Limb (tissue), 2 donors: ENCODE data around the gene TMEM62.
"Not testable (repeated sequence)": the region's sequence is repeated elsewhere in the genome, so short reads cannot be mapped to it uniquely, and the experiment has no call there.

Experiments
- DNase-seq, 2 donors: peaks; one replicate each; pipeline ENCODE4 v3.0.0-alpha.2; 2016; ENCODE audit errors: extremely low spot score in 2 of 2

The TMEM62 gene

DNA sequence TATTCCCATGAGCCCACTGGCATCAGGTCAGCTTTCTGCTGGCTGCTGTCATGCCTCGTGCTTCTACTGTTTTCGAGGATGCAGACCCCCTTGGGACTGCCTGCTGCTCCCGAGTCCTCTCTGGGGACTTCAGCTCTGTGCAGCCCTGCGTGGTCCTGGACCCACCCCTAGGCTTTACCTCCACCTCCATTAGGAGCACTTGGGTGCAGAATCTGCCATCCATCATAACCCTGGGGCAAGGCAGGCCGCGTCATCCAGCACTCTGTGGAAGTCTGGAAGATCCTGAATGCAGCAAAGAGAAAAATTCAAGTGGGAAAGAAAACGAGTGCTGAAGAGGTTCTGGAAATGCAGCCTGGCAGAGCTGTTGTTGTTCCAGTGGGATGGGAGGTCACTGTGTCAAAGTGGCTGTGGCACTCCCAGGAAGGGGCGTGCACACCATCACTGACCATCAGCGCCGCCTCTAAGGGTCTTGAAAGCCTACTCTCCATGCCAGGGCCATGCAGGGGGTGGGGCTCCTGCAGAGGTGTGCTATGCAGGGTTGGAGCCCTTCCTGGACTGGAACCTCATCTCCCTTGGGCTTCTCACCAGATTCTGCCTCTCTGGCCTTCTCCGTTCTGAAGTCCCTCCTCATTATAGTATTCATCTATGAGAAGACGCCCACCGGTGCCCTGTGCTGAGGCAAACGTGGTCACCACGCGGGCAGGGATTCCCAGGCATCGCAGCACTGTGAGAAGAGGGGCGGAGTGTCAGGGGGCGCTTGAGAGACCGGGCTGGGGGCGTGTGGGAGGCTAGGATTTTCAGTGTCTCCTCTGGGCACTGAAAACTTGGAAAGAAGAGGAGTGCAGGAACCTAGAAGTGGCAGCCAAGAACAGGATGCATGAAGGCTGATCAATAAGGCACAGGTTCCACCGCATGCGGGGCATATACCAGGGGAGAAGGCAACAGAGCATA lies 74.9 kb downstream of the TMEM62 start:
- DNase-seq: no peak

DNA sequence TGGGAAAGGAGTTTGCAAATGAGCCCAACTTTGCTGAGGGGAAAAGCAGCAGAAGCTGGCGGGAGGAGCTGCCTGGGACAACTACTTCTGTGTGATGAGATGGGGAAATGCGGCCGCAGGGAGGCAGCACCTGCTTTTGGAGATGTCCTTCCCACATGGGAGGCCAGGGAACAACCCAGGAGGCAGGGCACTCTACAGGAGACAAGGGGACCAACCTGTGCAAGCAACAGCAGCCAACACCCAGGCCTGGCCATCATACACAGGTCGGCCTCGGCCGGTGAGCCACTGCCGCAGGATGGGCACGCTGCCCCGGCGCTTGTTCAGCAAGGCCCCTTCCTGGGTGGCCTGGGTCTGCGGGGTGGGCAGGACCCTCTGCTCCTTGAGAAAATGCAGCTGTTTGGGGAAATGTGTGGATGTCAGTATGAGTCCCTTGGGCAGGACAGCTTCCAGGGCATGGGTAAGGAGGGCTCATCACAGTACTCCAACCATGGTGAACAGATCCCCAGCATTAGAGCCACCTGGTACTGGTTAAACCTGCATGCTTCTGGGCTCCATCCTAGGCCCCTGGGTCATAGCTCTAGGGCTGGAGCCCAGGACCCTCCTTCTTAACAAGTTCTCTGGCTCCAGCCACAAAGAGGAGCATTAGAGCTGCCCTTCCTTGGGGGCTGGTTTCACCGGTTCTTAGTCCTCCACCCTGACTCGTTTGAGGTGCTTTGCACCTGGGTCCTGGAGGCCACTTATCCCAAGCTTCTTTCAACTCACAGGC lies 75.9 kb downstream of the TMEM62 start:
- DNase-seq: no peak

DNA sequence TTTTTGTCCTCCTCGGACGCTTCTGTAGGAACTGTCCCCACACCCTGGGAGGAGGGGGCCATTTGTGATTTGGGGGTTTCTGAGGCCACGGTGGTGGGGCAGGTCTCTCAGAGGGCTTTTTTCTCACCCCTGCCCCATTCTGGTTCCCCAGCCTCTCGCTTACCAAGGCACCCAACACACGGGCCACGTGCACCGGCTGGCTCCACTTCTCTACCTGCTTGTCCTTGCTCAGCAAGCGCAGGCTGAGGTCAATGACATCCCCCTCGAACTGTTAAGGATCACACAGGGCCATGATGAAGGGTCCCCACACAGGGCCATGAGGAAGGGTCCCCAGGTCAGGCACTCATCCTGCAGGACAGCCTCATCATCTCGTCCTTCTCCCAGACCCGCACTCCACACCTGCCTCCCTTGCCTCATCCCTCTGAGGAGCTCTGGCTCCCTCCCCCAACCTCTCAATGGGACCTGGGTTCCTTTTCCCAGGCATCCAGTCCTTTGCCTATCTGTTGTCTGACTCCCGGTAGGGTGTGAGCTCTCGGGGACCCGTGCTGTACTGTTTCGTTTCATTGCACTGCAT lies 76.9 kb downstream of the TMEM62 start:
- no peak for DNase-seq

DNA sequence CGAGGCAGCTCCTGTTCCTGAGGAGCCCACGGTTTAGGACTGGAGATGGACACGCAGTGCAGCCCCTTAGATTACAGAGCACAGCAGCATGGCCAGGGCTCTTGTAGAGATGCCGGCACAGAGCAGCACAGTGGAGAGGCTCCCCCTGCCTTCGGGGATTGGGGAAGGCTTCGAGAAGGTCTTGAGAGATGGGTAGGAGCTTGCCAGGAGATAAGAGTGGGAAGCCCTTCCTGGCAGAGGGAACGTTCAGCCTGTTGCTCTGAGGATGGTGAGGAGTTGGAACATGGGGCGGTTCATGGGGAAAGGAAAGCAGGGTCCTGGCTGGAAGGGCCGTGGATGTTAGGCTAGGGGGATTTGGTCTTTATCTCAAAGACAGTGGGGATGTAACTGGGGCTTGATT lies 77.4 kb downstream of the TMEM62 start:
- no peak for DNase-seq

DNA sequence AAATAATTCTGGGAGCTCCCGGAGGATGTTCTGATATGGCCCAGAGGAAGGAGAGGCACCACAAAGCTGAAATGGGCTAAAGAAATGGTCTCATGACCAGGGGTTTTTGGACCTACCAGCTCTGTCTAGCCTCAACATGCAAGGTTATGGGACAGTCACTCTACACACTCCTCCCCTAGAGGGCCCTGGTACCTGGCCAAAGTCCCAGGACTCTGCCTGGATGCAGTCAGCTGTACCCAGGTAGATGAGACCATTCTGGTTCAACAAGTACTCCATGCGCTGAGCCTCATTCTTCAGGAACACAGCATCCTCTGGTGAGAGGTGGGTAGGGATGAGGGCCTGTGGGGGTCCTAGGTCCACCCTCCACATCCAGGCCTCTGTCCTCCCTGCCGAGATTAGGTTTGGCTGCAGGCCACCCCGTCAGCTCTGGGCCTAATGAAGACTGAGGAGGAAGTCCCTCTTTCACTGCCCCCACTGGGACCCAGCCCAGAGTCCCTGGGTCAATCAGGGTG lies 77.9 kb downstream of the TMEM62 start:
- no peak for DNase-seq

DNA sequence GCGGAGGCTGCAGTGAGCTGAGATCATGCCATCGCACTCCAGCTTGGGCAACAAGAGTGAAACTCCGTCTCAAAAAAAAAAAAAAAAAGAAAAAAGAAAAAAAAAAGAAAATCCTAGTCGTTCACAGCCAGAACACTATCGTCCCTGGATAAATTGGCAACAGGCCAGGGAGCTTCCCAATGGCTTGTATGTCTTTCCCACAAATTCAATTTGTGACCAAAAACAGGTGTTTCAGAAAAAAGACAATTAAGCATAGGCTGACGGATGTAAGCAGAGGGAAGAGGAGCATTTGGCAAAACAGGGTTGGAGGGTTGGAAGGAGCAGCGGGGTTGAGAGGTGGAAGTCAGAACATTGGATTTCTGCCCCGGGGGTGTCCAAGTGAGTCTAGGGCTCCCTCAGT lies 78.9 kb downstream of the TMEM62 start:
- no peak for DNase-seq

DNA sequence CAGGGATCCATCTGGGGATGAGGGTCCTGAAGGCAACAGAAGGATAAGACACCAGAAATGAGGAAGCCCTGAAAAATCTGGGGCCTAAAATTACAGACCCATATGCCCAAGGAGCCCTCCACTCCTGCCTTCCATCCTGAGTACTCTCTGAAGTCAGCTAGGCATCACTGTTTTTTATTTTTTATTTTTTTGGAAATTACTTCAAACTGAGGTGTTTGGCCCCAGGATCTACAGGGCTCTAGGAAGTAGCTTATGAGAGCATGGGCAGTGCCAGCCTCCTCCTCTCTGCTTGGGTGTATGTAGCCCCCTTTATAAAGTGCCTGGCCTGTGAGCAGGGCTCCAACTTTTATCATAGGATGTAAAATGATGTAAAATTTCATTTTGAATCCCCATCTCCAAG lies 79.6 kb downstream of the TMEM62 start:
- DNase-seq: no peak

DNA sequence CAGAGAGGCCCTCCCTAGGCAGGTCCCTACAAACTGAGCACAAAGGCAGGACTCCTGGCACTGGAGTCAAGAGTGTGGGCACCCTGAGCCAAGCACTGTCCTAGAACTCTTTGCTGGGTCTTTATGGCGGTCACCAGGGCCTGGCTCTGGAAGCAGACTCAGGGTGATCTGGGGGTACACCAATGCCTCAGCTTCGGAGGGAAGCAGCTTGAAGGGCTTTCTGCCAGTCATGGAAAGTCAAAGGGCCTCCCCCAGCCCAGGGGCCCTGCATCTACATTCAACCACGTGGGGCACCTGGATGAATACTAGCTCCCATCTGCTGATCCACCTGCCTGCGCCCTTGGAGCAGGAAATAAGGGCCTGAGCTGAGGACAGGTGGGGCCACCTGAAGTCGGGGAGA lies 80.1 kb downstream of the TMEM62 start:
- DNase-seq: no peak

DNA sequence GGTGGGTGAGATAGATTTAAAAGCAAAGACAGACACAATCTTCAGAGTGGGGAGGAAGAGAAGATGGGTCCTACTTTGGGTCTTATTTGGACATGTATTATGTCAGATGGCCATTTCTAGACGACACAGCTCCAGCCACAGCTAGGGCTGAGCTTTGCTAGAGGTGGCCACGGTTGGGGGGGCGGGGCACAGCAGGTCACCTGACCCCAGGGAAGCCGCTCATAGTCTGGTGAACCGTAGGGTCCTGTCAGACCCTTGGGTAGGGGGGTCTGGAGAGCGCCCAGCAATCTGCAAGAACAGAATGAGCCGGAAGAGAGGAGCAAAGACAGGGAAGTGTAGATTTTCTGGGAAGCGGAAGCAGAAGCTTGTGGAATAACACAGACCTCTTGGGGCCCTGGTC lies 80.8 kb downstream of the TMEM62 start:
- DNase-seq: no peak

DNA sequence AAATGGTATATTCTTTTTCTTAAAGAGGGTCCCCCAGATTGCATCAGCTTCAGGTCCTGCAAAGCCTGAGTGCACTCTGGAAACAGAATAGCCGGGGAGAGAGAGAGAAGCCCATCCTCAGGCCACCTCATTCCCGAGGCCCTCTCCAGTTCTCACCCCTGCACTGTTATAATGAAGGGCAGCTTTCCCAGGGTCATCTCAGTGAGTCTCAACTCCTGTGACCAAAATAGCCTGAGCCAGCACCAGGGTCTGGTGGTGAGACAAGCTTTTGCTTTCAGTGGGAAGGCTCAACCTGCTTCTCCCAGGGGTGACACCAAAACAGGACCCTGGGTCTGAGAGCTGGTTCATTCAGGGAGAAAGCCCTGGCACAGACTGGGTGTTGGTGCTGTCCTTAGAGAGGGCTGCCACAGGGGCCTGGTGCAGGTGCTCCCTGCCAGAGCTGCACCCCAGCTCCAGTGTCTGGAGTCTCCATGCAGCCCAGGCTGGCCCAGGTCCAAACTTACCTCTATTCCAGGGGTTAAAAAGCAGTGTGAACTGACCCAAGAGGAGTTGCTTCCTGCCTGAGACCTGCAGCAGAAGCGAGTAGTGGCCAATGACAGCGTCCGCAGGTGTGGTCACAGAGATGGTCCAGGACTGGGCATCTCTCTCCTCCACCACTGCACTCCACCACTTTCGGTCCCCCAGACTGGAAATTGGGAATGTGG lies 81.4 kb downstream of the TMEM62 start:
- no peak for DNase-seq

DNA sequence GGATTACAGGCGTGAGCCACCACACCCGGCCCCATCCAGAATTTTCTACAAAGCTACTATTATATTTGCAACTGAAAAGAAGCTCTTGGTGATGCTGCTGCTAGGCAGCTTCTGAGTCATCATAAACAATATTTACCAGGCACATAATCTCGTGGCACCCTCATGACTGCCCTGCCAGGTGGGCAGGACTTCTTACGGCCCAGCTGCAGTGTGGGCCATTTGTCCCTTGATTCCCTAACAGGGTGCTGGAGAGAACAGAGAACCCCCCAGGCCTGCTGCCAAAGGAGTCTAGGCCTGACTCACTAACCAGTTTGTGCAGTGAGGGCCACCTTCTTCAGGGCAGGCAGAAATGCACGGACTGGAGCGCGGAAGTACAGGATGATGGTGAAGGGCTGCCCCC lies 82.6 kb downstream of the TMEM62 start:
- DNase-seq: no peak

DNA sequence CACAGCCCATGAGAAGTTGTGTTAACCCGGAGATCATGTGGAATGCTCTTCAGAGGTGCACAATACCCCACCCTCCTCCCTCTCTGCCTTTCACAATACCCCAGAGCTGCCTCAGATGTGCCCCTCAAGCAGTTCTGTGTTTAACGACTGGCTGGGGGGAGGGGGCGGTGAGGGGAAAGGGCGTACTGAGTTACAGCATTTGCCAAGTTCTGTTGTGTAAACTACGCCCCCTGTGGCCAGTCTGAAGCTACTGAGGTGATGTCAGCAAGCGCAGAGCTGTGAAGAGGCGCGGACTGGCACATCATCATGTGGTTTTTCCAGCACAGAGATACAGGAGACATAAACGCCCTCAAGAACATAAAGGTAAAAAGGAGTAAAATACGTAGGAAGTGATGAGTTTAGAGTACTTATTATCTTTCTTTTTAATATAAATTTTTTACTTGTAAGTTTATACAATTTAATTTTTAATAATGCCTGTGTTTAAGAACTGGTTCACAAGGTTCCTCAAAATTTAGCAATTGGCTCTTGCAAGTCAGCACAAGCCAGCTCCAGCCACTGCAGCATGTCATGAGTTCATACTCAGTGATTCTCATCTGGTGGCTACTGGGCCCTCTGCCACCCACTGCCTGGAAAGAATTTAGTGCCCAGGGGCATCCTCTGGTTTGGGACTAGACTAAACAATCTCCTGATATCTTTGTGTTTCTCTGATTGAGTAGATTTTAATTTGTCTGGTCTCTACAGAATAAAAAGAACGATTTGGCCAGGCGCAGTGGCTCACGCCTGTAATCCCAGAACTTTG lies 85.7 kb downstream of the TMEM62 start:
- no peak for DNase-seq

DNA sequence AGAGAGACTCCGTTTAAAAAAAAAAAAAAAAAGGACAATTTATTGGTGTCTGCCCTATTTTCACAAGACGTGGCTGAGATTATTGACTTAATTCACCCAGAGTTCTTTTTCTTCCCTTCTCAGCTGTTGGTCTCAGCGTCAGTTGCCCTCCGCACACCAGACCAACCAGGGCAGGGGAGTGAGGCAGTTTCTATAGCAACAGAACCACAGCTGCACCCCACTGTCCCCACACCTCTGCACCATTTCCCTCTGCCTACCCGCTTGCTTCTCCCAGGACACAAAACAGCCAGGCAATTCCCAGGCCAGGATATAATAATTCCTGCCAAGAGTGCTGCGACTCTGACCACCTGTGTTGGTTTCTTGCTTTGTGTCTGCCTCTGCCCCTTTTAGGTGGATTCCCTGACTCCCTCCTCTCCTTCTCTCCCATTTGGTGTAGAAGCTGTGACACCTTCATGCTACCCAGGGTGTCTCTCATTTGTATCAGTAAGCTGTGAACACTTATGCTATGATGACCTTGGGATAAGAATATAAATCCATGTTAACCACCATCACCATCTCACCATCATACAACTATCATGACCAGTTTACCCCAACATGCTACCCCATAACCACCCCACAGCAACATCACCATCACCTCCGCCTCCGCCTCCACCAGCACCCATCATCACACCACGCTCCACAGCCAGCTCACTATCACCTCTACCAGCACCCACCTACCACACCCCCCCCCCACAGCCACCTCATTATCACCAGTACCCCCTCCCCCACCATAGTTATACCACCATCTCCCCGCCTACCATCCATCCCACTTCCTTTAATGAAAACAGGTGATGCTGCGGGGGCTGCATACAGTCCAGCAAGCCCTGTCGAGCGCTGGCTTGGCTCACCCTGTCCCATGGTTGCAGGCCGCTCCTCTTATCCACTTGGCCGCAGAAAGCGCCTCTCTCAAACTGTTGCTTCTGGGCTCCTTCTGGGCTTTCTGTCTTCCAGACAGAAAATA lies 86.8 kb downstream of the TMEM62 start:
- DNase-seq: no peak

DNA sequence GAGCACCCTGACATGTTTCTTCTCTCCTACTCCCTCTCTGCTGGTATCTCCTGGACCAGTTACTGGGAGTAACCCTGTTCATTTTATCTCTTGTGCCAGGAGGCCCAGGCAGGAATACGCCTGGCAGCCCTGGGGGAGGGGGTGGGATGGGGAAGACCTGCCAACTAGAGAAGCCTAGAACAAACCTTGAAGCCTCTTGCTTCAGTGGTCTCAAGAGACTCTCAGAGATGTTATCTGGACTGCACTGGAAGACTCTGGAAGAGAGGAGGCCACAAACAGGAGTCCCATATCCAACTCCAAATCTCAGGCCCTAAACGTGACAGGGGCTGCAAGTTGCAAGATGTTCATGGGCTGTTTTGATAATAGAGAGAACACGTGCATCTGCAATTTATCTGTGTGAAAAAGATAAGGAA lies 87.6 kb downstream of the TMEM62 start, which contains the start of gene EPB42:
Gene EPB42 (minus strand): TSS at position 28 of the 413 bp plus-strand sequence. CDS start 193 bp downstream, outside the sequence.
- DNase-seq: no peak

DNA sequence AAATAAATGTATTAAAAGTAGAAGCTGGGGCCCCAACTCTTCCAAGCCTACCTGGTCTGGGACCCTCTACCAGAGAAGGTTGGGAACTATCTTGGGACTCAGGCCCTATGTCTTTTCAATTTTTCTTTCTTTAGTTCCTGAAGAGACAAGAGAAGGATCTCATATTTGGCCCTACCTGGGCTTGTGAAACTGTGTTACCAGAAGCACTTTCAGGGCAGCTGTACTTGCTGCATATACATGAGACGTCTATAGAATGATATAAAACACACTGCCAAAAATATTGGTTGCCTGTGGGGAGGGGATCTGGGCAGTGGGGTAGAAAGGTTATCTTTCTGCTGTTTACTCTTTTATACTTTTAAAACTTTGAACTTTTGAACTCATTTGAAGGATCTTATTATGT lies 88.0 kb downstream of the TMEM62 start:
- no peak for DNase-seq

DNA sequence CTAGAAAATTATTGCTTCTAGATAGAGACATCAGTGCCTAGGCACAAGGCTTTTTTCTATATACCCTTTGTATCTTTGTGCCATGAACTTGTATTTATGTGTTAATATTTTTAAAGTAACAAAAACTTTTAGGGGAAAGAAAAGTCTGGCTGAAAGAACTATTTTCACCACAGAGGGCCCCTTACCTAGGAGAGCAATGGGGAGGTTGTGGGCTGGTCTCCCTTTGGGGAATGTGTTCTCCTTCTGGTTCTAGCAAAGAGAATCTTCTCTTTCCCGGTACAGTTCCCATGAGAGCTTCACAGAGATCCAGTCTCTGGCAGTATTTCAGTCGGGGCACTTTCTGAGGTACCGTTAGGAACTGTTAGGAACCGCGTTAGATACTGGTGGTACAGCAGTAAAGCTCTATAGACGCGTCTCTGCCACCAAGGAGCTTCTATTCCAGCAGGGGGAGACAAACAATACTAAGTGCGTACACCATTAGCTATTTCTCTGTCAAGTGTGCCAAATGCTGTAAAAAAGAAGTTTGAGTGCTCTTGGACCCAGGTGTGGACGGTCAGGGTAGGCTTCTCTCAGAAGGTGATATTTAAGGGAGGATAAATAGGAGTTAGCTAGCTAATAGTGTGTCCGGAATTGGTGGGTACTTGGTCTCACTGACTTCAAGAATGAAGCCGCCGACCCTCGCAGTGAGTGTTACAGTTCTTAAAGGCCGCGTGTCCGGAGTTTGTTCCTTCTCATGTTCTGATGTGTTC lies 92.0 kb downstream of the TMEM62 start:
- peak in 1 of 2 donors; percentile 57 for DNase-seq

DNA sequence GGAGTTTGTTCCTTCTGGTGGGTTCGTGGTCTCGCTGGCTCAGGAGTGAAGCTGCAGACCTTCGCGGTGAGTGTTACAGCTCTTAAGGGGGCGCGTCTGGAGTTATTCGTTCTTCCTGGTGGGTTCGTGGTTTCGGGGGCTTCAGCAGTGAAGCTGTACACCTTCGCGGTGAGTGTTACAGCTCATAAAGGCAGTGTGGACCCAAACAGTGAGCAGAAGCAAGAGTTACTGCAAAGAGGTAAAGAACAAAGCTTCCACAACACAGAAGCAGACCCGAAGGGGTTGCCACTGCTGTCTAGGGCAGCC lies 92.5 kb downstream of the TMEM62 start:
- DNase-seq: not testable (repeated sequence)

DNA sequence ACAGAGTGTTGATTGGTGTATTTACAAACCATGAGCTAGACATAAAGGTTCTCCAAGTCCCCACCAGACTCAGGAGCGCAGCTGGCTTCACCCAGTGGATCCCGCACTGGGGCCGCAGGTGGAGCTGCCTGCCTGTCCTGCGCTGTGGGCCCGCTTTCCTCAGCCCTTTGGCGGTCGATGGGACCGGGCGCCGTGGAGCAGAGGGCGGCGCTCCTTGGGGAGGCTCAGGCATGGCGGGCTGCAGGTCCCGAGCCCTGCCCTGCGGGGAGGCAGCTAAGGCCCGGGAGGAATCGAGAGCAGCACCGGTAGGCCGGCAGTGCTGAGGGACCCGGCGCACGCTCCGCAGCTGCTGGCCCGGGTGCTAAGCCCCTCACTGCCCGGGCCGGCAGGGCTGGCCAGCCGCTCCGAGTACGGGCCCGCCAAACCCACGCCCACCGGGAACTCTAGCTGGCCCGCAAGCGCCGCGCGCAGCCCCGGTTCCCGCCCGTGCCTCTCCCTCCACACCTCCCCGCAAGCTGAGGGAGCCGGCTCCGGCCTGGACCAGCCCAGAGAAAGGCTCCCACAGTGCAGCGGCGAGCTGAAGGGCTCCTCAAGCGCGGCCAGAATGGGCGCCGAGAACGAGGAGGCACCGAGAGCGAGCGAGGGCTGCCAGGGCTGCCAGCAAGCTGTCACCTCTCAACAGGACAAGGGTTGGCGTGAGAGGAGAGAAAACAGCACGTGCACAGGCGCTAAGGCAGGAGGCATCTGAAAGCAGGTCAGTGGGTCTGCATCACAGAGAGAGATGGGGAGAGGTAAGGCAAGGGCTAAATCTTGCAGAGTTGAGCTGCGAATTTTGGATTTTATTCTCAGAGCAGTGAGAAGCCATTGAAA lies 93.3 kb downstream of the TMEM62 start:
- no peak for DNase-seq
